Panc1 (cell line): ENCODE measurements around the gene NDOR1. TPM values are rescaled to one million over a fixed set of nuclear protein-coding genes. Genes with fewer than 3 reads are reported as not detected.

ENCODE experiments used
- ATAC-seq: fragments of 200-7000 bp; cut with Tn5 transposase; 2 replicates; pipeline ENCODE4 v1.9.1; 2020; ENCODE audit warnings: mild to moderate bottlenecking, moderate library complexity
- BruUV-seq: library from RNA; stranded (reverse); fragments of 400-500 nt; replicated peaks from 2 replicates; lab custom pipeline; 2021; lab: Mats Ljungman, UMichigan
- CTCF ChIA-PET: fragments of 300-600 bp; sonication (Branson Sonifier 250); formaldehyde crosslinking; loops from one replicate; lab custom pipeline; 2022; ENCODE audit warnings: antibody characterized with exemption; lab: Charles Lee
- POLR2A ChIA-PET: fragments of 300-600 bp; sonication (Branson Sonifier 250); formaldehyde crosslinking; loops from one replicate; lab custom pipeline; 2022; ENCODE audit warnings: antibody characterized with exemption; lab: Charles Lee
- DNase-seq: peaks from one replicate; pipeline ENCODE4 v3.0.0-alpha.2; 2010; ENCODE audit warnings: low read depth, low spot score
- H3K27ac ChIP-seq: 2 replicates; pipeline ENCODE4 v1.5.1; 2011; ENCODE audit warnings: mild to moderate bottlenecking, low read length, inconsistent platforms
- H3K27me3 ChIP-seq: fragments of 200-500 bp; sonication (Bioruptor generic); 2 replicates; pipeline ENCODE4 v1.6.0; 2014; ENCODE audit warnings: low read length, inconsistent platforms; ENCODE audit not compliant: control insufficient read depth, insufficient read depth
- H3K36me3 ChIP-seq: fragments of 200-500 bp; sonication (Bioruptor generic); 2 replicates; pipeline ENCODE4 v1.5.1; 2014; ENCODE audit warnings: inconsistent platforms, mild to moderate bottlenecking, low read length, moderate library complexity; ENCODE audit not compliant: control insufficient read depth, insufficient read depth
- H3K4me1 ChIP-seq: 2 replicates; pipeline ENCODE4 v1.5.1; 2011; ENCODE audit warnings: inconsistent platforms, mild to moderate bottlenecking, low read length, moderate library complexity; ENCODE audit not compliant: control insufficient read depth, insufficient read depth
- H3K4me3 ChIP-seq, 2 experiments: 2 replicates each; pipeline ENCODE4 v1.5.1; 2011 to 2012; ENCODE audit warnings: low read depth in 2 of 2, low read length in 2 of 2, mild to moderate bottlenecking in 2 of 2, inconsistent platforms in 1 of 2, moderate library complexity in 1 of 2
- H3K9me3 ChIP-seq: fragments of 200-500 bp; sonication (Bioruptor generic); 2 replicates; pipeline ENCODE4 v1.5.1; 2014; ENCODE audit warnings: low read depth, mild to moderate bottlenecking, inconsistent platforms, low read length, moderate library complexity; ENCODE audit not compliant: control insufficient read depth, insufficient read depth
- CTCF ChIP-seq: fragments of 450-650 bp; IDR thresholded peaks from 2 replicates; pipeline ENCODE4 v1.5.1; 2017; ENCODE audit warnings: mild to moderate bottlenecking
- POLR2AphosphoS5 ChIP-seq: IDR thresholded peaks from 2 replicates; pipeline ENCODE4 v1.6.1; 2012; ENCODE audit warnings: mild to moderate bottlenecking, low read depth, low read length, moderate library complexity
- REST ChIP-seq, 2 experiments: IDR thresholded peaks; 2 replicates each; pipeline ENCODE4 v1.6.1; 2011 to 2012; ENCODE audit warnings: low read depth in 2 of 2, control low read depth in 1 of 2, low read length in 1 of 2, mild to moderate bottlenecking in 1 of 2, moderate library complexity in 1 of 2; ENCODE audit not compliant: insufficient read depth in 1 of 2
- SIN3A ChIP-seq: IDR thresholded peaks from 2 replicates; pipeline ENCODE4 v1.6.1; 2012; ENCODE audit warnings: low read depth, mild to moderate bottlenecking, low read length, moderate library complexity, borderline replicate concordance; ENCODE audit not compliant: insufficient read depth
- TCF7L2 ChIP-seq: IDR thresholded peaks from 2 replicates; pipeline ENCODE4 v1.6.1; 2011; ENCODE audit warnings: mild to moderate bottlenecking, low read depth, low read length, inconsistent platforms
- in situ Hi-C: cut with HindIII; loops from 2 replicates; pipeline ENCODE4 v1.10.0; 2016; ENCODE audit warnings: low sequenced_read_pairs, low pct_unique_long_range_greater_than_20kb
- intact Hi-C: fragments of 100-400 bp; cut with micrococcal nuclease; formaldehyde crosslinking; loops from one replicate; pipeline ENCODE4 v1.10.0; 2022; ENCODE audit not compliant: unreplicated experiment
- total RNA-seq: library from RNA; stranded (reverse); gene quantifications from one replicate; pipeline ENCODE4 v1.2.1, GENCODE V29; 2021; ENCODE audit not compliant: unreplicated experiment

Gene NDOR1
- total RNA-seq, 1 experiment from 2014 or later, result 15.6 TPM

- TF ChIP-seq TCF7L2 (no peak), SIN3A (no peak), REST (IDR thresholded peaks at IDR 0.05; ENCODE audit: insufficient read depth in 1 of 2, low read depth in 2 of 2, low read length in 1 of 2) (no peak), CTCF (no peak), POLR2AphosphoS5 (no peak)
- CTCF ChIA-PET, result no interaction called here
- no peaks in the 10 kb centered on the region for H3K9me3 ChIP-seq
- in situ Hi-C loops, result no loop called here
- no peak overlapping the region for H3K27ac ChIP-seq
- POLR2A ChIA-PET, result no interaction called here
- H3K27me3 ChIP-seq, result no peaks in the 10 kb centered on the region
- H3K4me1 ChIP-seq, result peaks cover 16% of the 10 kb centered on the region
- DNase-seq, result no peak
- BruUV-seq, result no TSS peak
- no peak overlapping the region for H3K4me3 ChIP-seq
- intact Hi-C loops, result no loop called here
- no peaks in the 10 kb centered on the region; the same call in 1 of the 2 replicates for H3K36me3 ChIP-seq
- ATAC-seq, result no peak
These were observed 20.4 kb upstream of the NDOR1 start for GRCh38 chr9:137184881-137185660.

GRCh38 chr9:137185921-137186320 lies 19.6 kb upstream of the NDOR1 start:
- no TSS peak for BruUV-seq
- H3K36me3 ChIP-seq, result no peaks in the 10 kb centered on the region; the same call in 1 of the 2 replicates
- no peak for TF ChIP-seq CTCF
- no peak for TF ChIP-seq SIN3A
- no peak for TF ChIP-seq TCF7L2
- TF ChIP-seq POLR2AphosphoS5, result no peak
- TF ChIP-seq REST (IDR thresholded peaks at IDR 0.05; ENCODE audit: insufficient read depth in 1 of 2, low read depth in 2 of 2, low read length in 1 of 2), result no peak
- H3K4me3 ChIP-seq, result no peak overlapping the region
- H3K4me1 ChIP-seq, result peaks cover 18% of the 10 kb centered on the region
- POLR2A ChIA-PET, result no interaction called here
- no peaks in the 10 kb centered on the region for H3K27me3 ChIP-seq
- intact Hi-C loops (no loop called here), in situ Hi-C loops (no loop called here)
- CTCF ChIA-PET, result no interaction called here
- ATAC-seq (no peak), DNase-seq (no peak)
- H3K27ac ChIP-seq, result no peak overlapping the region
- H3K9me3 ChIP-seq, result no peaks in the 10 kb centered on the region
